ENCODE data around the gene AP5M1.

DNA sequence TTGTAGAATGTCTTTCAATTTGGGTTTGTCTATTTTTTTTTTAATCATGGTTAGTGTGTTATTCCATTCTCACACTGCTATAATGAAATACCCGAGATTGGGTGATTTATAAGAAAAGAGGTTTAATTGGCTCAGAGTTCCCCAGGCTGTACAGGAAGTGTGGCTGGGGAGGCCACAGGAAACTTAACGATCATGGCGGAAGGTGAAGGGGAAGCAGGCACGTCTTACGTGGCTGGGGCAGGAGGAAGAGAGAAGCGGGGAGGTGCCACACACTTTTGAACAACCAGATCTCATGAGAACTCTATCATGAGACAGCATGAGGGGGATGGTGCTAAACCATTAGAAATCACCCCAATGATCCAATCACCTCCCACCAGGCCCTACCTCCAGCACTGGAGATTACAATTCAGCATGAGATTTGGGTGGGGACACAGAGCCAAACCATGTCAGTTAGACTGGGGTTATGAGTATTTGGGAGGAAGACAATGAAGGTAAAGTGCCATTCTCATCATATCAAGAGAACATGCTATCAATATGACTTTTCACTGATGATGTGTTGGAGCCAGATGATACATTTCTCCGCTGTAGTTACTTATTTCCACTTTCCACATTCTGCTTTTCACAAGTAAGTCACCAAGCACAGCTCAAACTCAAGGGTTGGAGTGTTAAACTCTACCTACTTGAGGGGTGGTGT, 45.8 kb downstream of the AP5M1 start:
- TF ChIP-seq, protein P1, sequence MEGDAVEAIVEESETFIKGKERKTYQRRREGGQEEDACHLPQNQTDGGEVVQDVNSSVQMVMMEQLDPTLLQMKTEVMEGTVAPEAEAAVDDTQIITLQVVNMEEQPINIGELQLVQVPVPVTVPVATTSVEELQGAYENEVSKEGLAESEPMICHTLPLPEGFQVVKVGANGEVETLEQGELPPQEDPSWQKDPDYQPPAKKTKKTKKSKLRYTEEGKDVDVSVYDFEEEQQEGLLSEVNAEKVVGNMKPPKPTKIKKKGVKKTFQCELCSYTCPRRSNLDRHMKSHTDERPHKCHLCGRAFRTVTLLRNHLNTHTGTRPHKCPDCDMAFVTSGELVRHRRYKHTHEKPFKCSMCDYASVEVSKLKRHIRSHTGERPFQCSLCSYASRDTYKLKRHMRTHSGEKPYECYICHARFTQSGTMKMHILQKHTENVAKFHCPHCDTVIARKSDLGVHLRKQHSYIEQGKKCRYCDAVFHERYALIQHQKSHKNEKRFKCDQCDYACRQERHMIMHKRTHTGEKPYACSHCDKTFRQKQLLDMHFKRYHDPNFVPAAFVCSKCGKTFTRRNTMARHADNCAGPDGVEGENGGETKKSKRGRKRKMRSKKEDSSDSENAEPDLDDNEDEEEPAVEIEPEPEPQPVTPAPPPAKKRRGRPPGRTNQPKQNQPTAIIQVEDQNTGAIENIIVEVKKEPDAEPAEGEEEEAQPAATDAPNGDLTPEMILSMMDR (conservative IDR thresholded peaks at IDR 0.05; ENCODE audit: low read depth, low read length), result no peak
- no peak for TF ChIP-seq EZH2 (IDR thresholded peaks at IDR 0.05; ENCODE audit: borderline replicate concordance, low read depth, low read length, poor library complexity, severe bottlenecking)
